DOHH2 (cell line): ENCODE results near the gene ELL2.

Experiments used
- H3F3A ChIP-seq: fragments of 200-600 bp; sonication (generic), shearing (Covaris generic); 2 replicates; pipeline ENCODE4 v1.6.0; 2016; ENCODE audit warnings: antibody characterized with exemption, mild to moderate bottlenecking; ENCODE audit not compliant: control insufficient read depth, insufficient read depth
- H3K27ac ChIP-seq: fragments of 200-600 bp; sonication (generic); 2 replicates; pipeline ENCODE4 v1.5.1; 2014; ENCODE audit warnings: low read depth, mild to moderate bottlenecking, low read length, moderate library complexity
- H3K27me3 ChIP-seq: fragments of 200-600 bp; sonication (generic); 2 replicates; pipeline ENCODE4 v1.6.1; 2014; ENCODE audit warnings: mild to moderate bottlenecking, low read length, mixed read lengths; ENCODE audit not compliant: control insufficient read depth
- H3K36me3 ChIP-seq: fragments of 200-600 bp; sonication (generic); 2 replicates; pipeline ENCODE4 v1.6.1; 2014; ENCODE audit warnings: mild to moderate bottlenecking, low read length, moderate library complexity, mixed read lengths; ENCODE audit not compliant: control insufficient read depth
- H3K4me1 ChIP-seq: fragments of 200-600 bp; sonication (generic); 2 replicates; pipeline ENCODE4 v1.6.1; 2014; ENCODE audit warnings: mild to moderate bottlenecking, low read length, mixed read lengths; ENCODE audit not compliant: control insufficient read depth
- H3K4me2 ChIP-seq: fragments of 200-600 bp; sonication (generic); 2 replicates; pipeline ENCODE4 v1.6.0; 2014; ENCODE audit warnings: mild to moderate bottlenecking, low read length, moderate library complexity
- H3K4me3 ChIP-seq: fragments of 200-600 bp; sonication (generic); 2 replicates; pipeline ENCODE4 v1.5.1; 2014; ENCODE audit warnings: mild to moderate bottlenecking, low read length, mixed read lengths
- H3K79me2 ChIP-seq: fragments of 200-600 bp; sonication (generic); 2 replicates; pipeline ENCODE4 v1.6.1; 2014; ENCODE audit warnings: mild to moderate bottlenecking, low read length, mixed read lengths; ENCODE audit not compliant: control insufficient read depth
- H3K9me2 ChIP-seq: fragments of 200-600 bp; sonication (generic); replicated peaks from 2 replicates; pipeline ENCODE4 v1.6.1; 2014; ENCODE audit warnings: mild to moderate bottlenecking, low read length, mixed read lengths; ENCODE audit not compliant: control insufficient read depth
- H3K9me3 ChIP-seq: fragments of 200-600 bp; sonication (generic); 2 replicates; pipeline ENCODE4 v1.6.1; 2014; ENCODE audit warnings: antibody characterized with exemption, low read length, mixed read lengths; ENCODE audit not compliant: control insufficient read depth, insufficient read depth
- H4K20me1 ChIP-seq: fragments of 200-600 bp; sonication (generic); 2 replicates; pipeline ENCODE4 v1.6.0; 2014; ENCODE audit warnings: low read depth, mild to moderate bottlenecking, antibody characterized with exemption, low read length, moderate library complexity; ENCODE audit not compliant: control insufficient read depth, insufficient read depth
- CTCF ChIP-seq: fragments of 200-600 bp; sonication (generic); IDR thresholded peaks from one replicate; pipeline ENCODE4 v1.5.1; 2014; ENCODE audit warnings: antibody characterized with exemption, mild to moderate bottlenecking, low read depth, low read length; ENCODE audit not compliant: poor library complexity, severe bottlenecking
- EZH2phosphoT487 ChIP-seq: fragments of 200-600 bp; sonication (generic); IDR thresholded peaks from 2 replicates; pipeline ENCODE4 v1.6.1; 2017; ENCODE audit warnings: borderline replicate concordance, mild to moderate bottlenecking, antibody characterized with exemption, low read length, moderate library complexity, mixed read lengths

Gene ELL2

GRCh38 chr5:95850391-95850894 is 111.2 kb downstream of the ELL2 start:
- Histone ChIP-seq H3K27me3 (0 out of 2 replicates have a peak, but pooled peaks cover 8% of the 10 kb centered on the region), H3K4me3 (no peak overlapping the region), H3K9me3 (no peaks in the 10 kb centered on the region), H3K4me1 (no peaks in the 10 kb centered on the region), H3K9me2 (no peaks in the 10 kb centered on the region), H3K79me2 (no peaks in the 10 kb centered on the region), H3K27ac (no peak overlapping the region), H3K36me3 (no peaks in the 10 kb centered on the region), H3F3A (no peaks in the 10 kb centered on the region), H3K4me2 (no peak overlapping the region), H4K20me1 (no peaks in the 10 kb centered on the region)
- TF ChIP-seq EZH2phosphoT487, result no peak

GRCh38 chr5:95848701-95849100 is 113.0 kb downstream of the ELL2 start:
- H3K9me3 ChIP-seq, result no peaks in the 10 kb centered on the region
- H4K20me1 ChIP-seq, result no peaks in the 10 kb centered on the region
- H3K4me3 ChIP-seq, result no peak overlapping the region
- H3K27me3 ChIP-seq, result 0 out of 2 replicates have a peak, but pooled peaks cover 8% of the 10 kb centered on the region
- H3K4me1 ChIP-seq, result no peaks in the 10 kb centered on the region
- H3K4me2 ChIP-seq, result no peak overlapping the region
- H3K36me3 ChIP-seq, result no peaks in the 10 kb centered on the region
- H3K79me2 ChIP-seq, result no peaks in the 10 kb centered on the region
- no peaks in the 10 kb centered on the region for H3F3A ChIP-seq
- TF ChIP-seq CTCF, result no peak
- no peaks in the 10 kb centered on the region for H3K9me2 ChIP-seq
- H3K27ac ChIP-seq, result no peak overlapping the region

GRCh38 chr5:95847261-95847592 is 114.4 kb downstream of the ELL2 start:
- H3K4me1 ChIP-seq, result peaks cover 7% of the 10 kb centered on the region
- no peak overlapping the region for H3K4me3 ChIP-seq
- no peaks in the 10 kb centered on the region for H3F3A ChIP-seq
- H3K36me3 ChIP-seq, result no peaks in the 10 kb centered on the region
- no peak overlapping the region for H3K27ac ChIP-seq
- H3K9me3 ChIP-seq, result no peaks in the 10 kb centered on the region
- TF ChIP-seq EZH2phosphoT487 (no peak), CTCF (no peak)
- H3K4me2 ChIP-seq, result no peak overlapping the region
- 0 out of 2 replicates have a peak, but pooled peaks cover 8% of the 10 kb centered on the region for H3K27me3 ChIP-seq
- no peaks in the 10 kb centered on the region for H3K9me2 ChIP-seq
- H3K79me2 ChIP-seq, result no peaks in the 10 kb centered on the region
- no peaks in the 10 kb centered on the region for H4K20me1 ChIP-seq

GRCh38 chr5:95846554-95847260 is 114.9 kb downstream of the ELL2 start:
- no peak overlapping the region for H3K27ac ChIP-seq
- H3K4me2 ChIP-seq, result no peak overlapping the region
- H3F3A ChIP-seq, result no peaks in the 10 kb centered on the region
- H3K27me3 ChIP-seq, result 0 out of 2 replicates have a peak, but pooled peaks cover 8% of the 10 kb centered on the region
- no peak overlapping the region for H3K4me3 ChIP-seq
- H3K9me2 ChIP-seq, result no peaks in the 10 kb centered on the region
- no peaks in the 10 kb centered on the region for H4K20me1 ChIP-seq
- peaks cover 7% of the 10 kb centered on the region for H3K4me1 ChIP-seq
- H3K79me2 ChIP-seq, result no peaks in the 10 kb centered on the region
- peak; percentile 94 for TF ChIP-seq CTCF
- no peak for TF ChIP-seq EZH2phosphoT487
- no peaks in the 10 kb centered on the region for H3K9me3 ChIP-seq
- H3K36me3 ChIP-seq, result no peaks in the 10 kb centered on the region
